ENCODE data around the gene DUSP6.

- TF ChIP-seq FOXA1 (IDR thresholded peaks at IDR 0.05), result no peak
- TF ChIP-seq, protein P1, sequence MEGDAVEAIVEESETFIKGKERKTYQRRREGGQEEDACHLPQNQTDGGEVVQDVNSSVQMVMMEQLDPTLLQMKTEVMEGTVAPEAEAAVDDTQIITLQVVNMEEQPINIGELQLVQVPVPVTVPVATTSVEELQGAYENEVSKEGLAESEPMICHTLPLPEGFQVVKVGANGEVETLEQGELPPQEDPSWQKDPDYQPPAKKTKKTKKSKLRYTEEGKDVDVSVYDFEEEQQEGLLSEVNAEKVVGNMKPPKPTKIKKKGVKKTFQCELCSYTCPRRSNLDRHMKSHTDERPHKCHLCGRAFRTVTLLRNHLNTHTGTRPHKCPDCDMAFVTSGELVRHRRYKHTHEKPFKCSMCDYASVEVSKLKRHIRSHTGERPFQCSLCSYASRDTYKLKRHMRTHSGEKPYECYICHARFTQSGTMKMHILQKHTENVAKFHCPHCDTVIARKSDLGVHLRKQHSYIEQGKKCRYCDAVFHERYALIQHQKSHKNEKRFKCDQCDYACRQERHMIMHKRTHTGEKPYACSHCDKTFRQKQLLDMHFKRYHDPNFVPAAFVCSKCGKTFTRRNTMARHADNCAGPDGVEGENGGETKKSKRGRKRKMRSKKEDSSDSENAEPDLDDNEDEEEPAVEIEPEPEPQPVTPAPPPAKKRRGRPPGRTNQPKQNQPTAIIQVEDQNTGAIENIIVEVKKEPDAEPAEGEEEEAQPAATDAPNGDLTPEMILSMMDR (IDR thresholded peaks at IDR 0.05; ENCODE audit: low read depth, low read length, missing input control), result no peak
- no peak for TF ChIP-seq YY1 (IDR thresholded peaks at IDR 0.05)
- TF ChIP-seq, protein P2, sequence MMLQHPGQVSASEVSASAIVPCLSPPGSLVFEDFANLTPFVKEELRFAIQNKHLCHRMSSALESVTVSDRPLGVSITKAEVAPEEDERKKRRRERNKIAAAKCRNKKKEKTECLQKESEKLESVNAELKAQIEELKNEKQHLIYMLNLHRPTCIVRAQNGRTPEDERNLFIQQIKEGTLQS (IDR thresholded peaks at IDR 0.05), result no peak
- TF ChIP-seq, protein P3, sequence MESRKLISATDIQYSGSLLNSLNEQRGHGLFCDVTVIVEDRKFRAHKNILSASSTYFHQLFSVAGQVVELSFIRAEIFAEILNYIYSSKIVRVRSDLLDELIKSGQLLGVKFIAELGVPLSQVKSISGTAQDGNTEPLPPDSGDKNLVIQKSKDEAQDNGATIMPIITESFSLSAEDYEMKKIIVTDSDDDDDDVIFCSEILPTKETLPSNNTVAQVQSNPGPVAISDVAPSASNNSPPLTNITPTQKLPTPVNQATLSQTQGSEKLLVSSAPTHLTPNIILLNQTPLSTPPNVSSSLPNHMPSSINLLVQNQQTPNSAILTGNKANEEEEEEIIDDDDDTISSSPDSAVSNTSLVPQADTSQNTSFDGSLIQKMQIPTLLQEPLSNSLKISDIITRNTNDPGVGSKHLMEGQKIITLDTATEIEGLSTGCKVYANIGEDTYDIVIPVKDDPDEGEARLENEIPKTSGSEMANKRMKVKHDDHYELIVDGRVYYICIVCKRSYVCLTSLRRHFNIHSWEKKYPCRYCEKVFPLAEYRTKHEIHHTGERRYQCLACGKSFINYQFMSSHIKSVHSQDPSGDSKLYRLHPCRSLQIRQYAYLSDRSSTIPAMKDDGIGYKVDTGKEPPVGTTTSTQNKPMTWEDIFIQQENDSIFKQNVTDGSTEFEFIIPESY (IDR thresholded peaks at IDR 0.05), result no peak
- TF ChIP-seq MAX (IDR thresholded peaks at IDR 0.05), result no peak
- TF ChIP-seq REST (IDR thresholded peaks at IDR 0.05), result no peak
- no peak for TF ChIP-seq GABPA (IDR thresholded peaks at IDR 0.05 in 1 of 2, conservative IDR thresholded peaks at IDR 0.05 in 1 of 2)
- TF ChIP-seq RAD21 (IDR thresholded peaks at IDR 0.05), result peak in 1 of 2 donors; percentile 15
- TF ChIP-seq RXRA (IDR thresholded peaks at IDR 0.05), result peak; percentile 41 to 65
These were observed 14.5 kb upstream of the DUSP6 start for GRCh38 chr12:89366676-89367364.

Data from liver (tissue), 3 donors.